Stimulated activated CD8-positive, alpha-beta memory T cell treated with anti-CD3 and anti-CD28 coated beads, Interleukin-7, amount 100 ng/mL, for 1 hour (primary cell): ENCODE results near the gene BRCA2.
"Not testable (repeated sequence)": the region's sequence is repeated elsewhere in the genome, so short reads cannot be mapped to it uniquely, and the experiment has no call there.

Experiments used
- DNase-seq, 2 donors: peaks; one replicate each; pipeline ENCODE4 v3.0.0-alpha.2; 2020; ENCODE audit warnings: low read depth in 2 of 2

Gene BRCA2

DNA sequence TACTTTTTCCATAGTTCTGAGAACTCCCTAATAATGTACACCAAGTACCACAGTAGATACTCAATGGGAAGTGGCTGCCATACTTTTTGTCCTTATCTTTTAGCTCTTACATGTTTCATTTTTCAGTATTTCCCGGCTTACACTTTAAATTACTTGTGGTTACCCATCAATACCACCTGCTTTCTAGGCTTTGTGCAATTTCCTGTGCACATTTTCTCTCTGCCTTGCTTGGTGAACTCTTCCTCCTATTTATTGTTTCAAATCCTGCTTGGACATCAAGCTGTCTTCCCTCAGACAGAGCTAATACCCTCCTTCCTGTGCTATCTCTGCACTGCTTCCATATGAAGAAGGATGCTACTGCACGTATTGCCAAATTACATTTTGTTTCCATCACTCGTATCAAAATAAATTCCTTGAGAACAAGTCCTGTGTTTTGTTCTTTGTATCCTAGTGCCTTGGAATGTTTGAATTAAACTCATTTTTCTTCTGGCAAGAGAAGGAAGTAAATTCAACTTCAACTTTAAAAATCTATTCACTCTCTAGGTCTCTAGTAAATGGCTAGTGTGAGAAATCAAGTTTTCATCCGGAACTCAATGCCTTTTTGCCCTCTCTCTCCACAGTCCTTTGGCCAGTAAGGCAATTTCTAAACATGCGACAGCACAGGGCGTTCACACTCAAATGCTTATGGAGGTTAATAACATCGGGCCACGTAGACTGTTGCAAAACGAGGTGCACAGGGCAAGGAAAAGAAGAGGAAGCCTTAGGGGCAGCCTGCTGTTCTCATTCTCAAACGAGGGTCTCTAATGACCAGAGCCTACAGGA, 5.8 kb upstream of the BRCA2 start:
- DNase-seq = no peak

GRCh38 chr13:32310134-32310706, 5.1 kb upstream of the BRCA2 start:
- no peak for DNase-seq

DNA sequence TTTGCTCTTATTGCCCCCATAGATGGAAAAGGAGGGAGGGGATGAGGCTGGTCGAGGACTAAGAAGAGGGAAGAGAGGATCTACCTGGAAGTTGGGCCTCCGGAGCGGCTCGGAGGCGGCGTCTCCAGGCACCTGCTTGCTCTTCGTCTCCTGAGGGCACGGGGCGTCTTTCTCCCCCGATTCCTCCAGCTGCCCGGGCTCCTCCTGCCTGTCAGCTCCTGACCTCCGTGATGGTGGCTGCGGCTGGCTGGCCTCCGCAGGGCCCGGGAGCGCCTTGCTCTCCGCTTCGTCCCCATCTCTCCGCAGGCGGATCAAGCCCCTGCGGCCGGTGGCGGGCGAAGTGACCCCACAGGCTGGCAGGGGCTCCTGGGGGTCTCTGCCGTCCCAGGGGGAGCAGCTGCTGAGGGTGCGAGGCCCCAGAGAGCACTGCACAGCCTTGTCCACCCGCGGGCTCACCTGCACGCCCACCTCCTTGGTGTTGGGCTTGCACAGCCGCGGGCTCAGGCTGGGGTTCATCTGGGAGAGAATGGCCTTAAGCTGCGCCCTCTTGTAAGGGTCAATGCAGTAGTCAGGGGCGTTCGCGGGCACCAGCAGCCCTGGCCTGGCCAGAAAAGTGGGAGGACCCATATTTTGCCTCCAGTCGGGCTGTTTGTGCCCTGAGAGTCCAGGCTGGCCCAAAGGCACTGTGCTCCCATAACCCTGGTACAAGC, 4.0 kb upstream of the BRCA2 start:
- no peak for DNase-seq

DNA sequence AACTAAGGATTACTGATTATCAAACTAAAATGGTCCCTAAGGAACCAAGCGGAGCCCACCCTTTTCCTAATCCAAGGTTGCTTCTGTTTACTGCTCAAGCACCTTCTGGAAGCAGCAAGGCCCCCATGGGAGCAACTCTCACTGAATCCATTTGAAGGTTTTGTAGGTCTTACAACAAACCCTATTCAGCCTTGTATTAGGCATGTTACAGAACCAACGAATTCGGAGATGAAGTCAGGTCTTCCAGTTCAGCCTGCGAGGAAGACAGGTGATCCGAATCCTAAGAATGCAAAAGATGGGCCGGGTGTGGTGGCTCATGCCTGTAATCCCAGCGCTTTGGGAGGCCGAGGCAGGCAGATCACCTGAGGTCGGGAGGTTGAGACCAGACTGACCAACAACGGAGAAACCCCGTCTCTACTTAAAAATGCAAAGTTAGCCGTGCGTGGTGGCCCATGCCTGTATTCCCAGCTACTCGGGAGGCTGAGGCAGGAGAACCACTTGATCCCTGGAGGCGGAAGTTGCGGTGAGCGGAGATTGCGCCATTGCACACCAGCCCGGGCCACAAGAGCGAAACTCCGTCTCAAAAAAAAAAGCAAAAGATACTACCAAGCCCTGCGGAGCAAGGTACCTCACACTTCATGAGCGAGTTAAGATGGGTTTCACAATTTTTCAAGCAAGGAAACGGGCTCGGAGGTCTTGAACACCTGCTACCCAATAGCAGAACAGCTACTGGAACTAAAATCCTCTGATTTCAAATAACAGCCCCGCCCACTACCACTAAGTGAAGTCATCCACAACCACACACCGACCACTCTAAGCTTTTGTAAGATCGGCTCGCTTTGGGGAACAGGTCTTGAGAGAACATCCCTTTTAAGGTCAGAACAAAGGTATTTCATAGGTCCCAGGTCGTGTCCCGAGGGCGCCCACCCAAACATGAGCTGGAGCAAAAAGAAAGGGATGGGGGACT, 754 bp upstream of the BRCA2 start:
- DNase-seq = peak; percentile 24 to 35

DNA sequence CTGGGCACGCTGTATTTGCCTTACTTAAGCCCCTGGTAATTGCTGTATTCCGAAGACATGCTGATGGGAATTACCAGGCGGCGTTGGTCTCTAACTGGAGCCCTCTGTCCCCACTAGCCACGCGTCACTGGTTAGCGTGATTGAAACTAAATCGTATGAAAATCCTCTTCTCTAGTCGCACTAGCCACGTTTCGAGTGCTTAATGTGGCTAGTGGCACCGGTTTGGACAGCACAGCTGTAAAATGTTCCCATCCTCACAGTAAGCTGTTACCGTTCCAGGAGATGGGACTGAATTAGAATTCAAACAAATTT, 676 bp downstream of the BRCA2 start:
- DNase-seq = no peak

GRCh38 chr13:32316501-32316900, 1.2 kb downstream of the BRCA2 start:
- DNase-seq = no peak

DNA sequence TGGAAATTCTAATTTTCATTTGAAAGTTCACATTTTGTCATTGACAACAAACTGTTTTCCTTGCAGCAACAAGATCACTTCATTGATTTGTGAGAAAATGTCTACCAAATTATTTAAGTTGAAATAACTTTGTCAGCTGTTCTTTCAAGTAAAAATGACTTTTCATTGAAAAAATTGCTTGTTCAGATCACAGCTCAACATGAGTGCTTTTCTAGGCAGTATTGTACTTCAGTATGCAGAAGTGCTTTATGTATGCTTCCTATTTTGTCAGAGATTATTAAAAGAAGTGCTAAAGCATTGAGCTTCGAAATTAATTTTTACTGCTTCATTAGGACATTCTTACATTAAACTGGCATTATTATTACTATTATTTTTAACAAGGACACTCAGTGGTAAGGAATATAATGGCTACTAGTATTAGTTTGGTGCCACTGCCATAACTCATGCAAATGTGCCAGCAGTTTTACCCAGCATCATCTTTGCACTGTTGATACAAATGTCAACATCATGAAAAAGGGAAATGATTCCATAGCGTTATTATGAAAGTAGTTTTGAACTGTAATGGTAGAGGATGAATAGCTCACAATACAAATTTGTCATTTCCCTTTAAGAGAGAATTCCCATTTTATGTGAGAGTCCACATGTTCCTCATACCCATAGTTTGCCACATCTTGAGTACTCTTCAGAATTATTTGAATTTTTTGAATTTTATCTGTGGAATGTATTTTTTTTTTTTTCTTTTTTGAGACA, 2.6 kb downstream of the BRCA2 start:
- DNase-seq = no peak

DNA sequence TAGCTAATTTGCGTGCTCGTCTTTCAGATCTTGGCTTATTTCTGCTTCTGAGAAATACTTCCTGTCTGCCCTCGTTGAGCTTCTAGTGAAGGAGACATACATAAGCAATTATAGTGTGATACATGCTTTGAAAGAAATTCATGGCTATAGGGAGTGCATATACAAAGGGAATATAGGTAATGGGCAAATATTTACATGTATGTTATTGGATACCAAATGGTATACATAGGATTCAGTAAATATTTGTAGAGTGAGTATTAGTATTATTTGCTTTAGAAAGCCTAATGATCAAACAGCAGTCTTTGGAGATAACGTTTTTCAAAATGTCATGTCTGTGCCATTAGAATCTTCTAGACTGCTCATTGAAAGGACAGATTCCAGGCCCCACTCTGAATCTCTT, 5.2 kb downstream of the BRCA2 start:
- DNase-seq = no peak

- no peak for DNase-seq
These were observed 8.6 kb downstream of the BRCA2 start for GRCh38 chr13:32323912-32324311.

- no peak for DNase-seq
These were observed 15.1 kb downstream of the BRCA2 start for GRCh38 chr13:32330441-32330840.

DNA sequence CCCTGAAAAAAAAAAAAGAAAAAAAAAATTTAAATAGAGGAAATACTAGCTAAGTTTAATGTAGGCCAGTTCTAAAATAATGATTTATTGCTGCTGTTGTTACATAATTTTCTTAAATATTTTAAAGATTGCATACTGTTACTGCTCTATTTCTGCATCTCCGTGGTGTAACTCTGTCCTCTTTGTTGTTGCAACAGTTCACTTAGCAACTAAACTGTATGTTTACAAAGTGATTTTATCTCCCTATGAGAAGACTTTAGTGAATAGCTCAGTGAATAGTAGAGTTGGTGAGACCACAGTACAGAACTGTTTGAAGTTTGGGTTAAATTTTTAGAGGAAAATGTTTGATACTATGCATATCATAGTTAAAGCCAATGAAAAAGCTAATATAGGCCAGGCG, 19.4 kb downstream of the BRCA2 start:
- DNase-seq = no peak

DNA sequence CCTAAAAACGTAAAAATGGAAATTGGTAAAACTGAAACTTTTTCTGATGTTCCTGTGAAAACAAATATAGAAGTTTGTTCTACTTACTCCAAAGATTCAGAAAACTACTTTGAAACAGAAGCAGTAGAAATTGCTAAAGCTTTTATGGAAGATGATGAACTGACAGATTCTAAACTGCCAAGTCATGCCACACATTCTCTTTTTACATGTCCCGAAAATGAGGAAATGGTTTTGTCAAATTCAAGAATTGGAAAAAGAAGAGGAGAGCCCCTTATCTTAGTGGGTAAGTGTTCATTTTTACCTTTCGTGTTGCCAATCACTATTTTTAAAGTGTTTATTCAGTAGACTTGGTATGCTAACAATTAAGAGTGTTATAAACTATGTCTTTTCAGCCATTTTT, 25.6 kb downstream of the BRCA2 start:
- no peak for DNase-seq

DNA sequence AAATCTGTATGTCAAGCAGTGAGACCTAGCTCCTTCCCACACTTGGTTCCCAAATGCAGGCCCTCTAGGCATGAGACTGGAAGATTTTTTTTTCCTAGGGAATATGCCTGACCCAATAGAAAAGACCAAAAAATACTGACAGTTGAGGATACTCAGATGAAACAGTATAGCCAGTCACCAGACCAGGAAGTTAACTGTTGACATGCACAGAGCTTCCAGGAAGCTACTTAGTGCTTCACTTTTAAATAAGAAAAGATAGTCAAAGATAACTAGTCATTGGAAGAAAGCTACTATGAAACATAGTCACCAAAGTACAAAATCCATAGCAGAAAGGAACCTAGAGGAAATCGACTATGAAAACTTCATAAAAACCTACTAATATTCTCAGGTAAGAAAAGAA, 32.3 kb downstream of the BRCA2 start:
- no peak for DNase-seq

GRCh38 chr13:32350839-32351441, 35.6 kb downstream of the BRCA2 start:
- DNase-seq = not testable (repeated sequence)

DNA sequence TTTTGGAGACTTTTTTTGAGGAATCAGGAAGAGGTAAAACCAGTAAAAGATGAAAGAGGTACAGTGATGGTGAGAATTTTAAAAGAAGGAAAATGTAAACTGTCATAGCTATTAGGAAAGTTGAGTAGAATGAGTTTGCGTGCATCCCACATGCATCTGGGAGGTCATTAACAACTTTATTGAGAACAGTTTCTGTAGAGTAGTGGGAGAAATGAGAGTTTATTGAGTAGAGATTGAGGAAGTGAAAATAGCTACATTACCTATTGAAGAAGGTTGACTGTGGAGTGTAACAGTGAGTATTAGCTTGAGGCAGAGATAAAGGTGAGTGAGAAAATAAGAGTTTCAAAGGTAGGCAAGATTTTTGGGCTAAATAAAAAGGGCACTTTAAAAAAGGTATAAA, 38.7 kb downstream of the BRCA2 start:
- DNase-seq = no peak

DNA sequence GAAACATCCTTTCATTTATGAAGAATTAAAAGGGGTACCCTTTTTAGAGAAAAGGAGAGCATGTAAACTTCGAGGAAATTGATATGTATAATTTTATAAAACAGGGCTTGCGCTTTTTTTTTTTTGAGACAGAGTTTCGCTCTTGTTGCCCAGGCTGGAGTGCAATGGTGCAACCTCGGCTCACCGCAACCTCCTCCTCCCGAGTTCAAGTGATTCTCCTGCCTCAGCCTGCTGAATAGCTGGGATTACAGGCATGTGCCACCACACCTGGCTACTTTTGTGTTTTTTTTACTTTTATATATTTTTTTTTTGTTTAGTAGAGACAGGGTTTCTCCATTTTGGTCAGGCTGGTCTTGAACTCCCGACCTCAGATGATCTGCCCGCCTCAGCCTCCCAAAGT, 40.6 kb downstream of the BRCA2 start:
- not testable (repeated sequence) for DNase-seq

GRCh38 chr13:32362574-32362973, 47.3 kb downstream of the BRCA2 start:
- no peak for DNase-seq

DNA sequence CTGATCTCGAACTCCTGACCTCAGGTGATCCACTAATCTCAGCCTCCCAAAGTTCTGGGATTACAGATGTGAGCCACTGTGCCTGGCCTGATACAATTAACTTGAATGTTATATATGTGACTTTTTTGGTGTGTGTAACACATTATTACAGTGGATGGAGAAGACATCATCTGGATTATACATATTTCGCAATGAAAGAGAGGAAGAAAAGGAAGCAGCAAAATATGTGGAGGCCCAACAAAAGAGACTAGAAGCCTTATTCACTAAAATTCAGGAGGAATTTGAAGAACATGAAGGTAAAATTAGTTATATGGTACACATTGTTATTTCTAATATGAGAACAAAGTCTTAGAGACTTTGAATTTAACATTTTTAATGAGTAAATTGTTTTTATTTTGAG, 55.5 kb downstream of the BRCA2 start:
- DNase-seq = no peak

DNA sequence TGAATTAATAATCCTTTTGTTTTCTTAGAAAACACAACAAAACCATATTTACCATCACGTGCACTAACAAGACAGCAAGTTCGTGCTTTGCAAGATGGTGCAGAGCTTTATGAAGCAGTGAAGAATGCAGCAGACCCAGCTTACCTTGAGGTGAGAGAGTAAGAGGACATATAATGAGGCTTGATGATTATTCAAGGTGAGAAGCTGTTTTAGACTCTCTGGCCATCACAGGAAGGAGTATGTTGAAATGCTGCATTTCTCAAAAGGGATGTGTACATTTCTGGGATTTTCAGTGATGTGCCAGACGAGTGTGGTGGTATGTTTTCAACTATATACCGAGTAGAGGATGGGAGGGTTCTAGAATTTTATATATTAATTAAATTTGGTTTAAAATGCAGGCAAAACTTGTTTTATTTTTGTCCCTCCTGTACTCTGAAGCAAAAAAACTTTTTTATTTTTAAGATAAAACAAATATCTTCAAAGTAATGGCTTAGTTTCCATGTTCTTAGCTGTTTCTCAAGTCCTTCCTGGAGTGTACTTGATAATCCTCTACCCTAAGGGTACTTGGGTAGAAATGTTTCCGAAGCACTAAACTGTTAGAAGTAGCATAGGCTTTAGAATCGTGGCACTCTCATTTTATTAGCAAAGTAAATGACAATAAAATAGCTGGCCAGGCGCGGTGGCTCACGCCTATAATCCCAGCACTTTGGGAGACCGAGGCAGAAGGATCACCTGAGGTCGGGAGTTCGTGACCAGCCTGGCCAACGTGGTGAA, 61.5 kb downstream of the BRCA2 start:
- DNase-seq = no peak

- DNase-seq = no peak
These were observed 62.7 kb downstream of the BRCA2 start for GRCh38 chr13:32378012-32378411.
